ENCODE data around the gene FAM111A.

FAM111A gene

GRCh38 chr11:59144096-59144495 lies 1.4 kb downstream of the FAM111A start:
- DNase-seq = no peak

- peak; percentile 43 to 62 for DNase-seq
Measured at GRCh38 chr11:59144579-59145345, 2.1 kb downstream of the FAM111A start.

DNA sequence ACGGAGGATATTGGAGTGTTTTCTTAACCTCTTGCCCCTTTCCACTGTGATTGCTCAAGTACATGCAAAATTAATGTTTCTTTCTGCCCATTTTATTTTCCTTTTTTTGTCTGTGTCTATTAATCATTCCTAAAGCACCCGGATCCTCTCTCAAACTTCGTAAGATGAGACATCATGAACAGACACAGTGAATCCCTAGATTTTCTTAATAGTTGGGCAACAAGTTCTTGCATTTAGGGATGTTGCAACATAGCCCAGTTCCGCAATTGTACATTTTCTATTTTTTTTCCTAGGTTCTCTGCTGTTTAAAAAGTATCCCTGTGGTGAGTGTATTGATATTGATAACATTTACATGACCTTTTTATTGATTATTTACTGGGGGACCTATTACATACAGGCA lies 2.9 kb downstream of the FAM111A start:
- no peak for DNase-seq

DNA sequence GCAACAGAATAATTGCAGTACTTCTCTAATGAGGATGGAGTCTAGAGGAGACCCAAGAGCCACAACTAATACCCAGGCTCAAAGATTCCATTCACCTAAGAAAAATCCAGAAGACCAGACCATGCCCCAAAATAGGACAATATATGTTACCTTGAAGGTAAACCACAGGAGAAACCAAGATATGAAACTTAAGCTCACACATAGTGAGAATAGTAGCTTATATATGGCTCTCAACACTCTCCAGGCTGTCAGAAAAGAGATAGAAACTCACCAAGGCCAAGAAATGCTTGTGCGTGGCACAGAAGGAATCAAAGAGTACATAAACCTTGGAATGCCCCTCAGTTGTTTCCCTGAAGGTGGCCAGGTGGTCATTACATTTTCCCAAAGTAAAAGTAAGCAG lies 9.1 kb downstream of the FAM111A start:
- no peak for DNase-seq

DNA sequence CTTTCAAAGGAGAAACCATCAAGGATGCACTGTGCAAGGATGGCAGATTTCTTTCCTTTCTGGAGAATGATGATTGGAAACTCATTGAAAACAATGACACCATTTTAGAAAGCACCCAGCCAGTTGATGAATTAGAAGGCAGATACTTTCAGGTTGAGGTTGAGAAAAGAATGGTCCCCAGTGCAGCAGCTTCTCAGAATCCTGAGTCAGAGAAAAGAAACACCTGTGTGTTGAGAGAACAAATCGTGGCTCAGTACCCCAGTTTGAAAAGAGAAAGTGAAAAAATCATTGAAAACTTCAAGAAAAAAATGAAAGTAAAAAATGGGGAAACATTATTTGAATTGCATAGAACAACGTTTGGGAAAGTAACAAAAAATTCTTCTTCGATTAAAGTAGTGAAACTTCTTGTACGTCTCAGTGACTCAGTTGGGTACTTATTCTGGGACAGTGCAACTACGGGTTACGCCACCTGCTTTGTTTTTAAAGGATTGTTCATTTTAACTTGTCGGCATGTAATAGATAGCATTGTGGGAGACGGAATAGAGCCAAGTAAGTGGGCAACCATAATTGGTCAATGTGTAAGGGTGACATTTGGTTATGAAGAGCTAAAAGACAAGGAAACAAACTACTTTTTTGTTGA lies 9.8 kb downstream of the FAM111A start:
- DNase-seq = no peak

DNA sequence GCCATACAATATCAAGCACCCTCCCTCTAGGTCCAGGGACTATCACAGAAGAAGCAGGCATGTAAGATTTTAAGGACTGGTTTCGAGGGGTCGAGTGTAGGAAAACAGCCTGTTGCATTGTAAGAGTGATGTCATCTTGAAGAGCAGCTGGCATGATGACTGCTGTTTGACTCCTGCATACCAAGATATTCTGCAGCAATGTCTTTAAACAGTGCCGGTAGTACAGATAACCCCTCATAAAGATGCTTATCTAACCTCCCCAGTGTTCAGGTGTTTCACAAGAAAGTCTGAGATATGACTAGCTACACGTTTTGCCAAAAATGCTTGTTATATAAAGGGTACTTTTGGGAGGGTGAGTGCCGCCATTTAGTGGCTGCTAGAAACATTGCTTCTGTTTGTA lies 12.0 kb downstream of the FAM111A start:
- DNase-seq = no peak

DNA sequence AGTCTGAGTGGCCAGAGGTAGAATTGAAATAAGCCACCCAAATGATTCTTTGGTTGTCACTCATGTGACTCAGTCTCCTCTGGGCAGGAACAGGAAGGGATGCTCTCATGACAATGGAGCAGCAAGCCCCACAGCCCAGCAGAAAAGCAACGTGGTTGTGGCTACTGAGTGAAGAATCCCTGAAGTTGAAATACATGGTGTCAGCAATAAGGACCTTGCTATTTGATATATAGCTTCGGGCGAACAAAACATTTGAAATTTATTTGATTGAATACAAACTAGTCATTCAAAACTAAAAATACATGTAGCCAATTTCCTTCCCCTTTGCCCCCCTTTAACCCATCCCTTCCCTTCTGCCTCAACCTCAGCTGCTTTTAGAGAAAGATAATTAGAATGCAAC lies 14.8 kb downstream of the FAM111A start:
- DNase-seq = no peak

DNA sequence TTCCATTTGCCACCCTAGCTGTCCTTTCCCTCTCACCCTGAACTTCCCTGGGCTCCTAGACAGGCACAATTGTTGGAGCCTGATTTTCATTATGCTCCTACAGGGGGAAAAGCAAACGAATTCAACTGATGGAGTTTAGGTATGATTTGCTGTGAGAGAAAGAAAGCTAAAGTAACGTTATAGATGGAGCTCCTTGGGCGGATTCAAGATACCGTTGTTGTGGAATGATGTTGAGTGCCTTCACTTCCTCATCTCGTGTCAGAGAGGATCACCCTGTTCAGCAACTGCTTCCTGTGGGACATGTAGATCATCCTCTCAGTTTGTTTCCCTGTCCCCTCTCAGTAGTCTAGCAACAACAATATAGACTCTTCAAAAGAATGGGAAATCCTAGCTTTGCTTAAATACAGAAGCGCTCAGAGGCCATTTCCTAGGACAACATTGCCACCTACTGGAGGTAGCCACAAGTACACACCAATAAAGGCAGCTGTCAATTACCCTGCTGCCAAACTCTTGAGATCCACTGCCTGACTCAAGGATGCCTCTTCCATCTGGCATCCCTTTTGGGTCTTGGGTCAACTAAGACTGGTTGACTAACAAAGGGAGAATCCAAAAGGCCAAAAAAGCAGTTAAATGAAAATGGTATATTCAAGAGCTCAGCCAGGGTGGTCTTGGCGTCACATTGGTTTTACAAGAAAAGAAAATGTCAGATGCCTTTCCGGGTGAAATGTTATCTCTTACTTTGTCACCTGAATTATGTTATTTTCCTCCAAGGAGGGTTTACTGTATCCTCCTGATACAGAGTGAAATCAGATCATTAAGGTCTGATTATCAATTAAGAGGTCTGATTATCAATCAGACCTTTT lies 15.8 kb downstream of the FAM111A start:
- DNase-seq = peak; percentile 34 to 51

- no peak for DNase-seq
Measured at GRCh38 chr11:59164028-59164427, 21.4 kb downstream of the FAM111A start.

GRCh38 chr11:59171508-59172322 lies 29.1 kb downstream of the FAM111A start, which contains the start of gene DTX4:
Gene DTX4 (plus strand): TSS chr11:59172132. CDS start chr11:59172596, 464 bp downstream.
- peak; percentile 82 to 88 for DNase-seq

DNA sequence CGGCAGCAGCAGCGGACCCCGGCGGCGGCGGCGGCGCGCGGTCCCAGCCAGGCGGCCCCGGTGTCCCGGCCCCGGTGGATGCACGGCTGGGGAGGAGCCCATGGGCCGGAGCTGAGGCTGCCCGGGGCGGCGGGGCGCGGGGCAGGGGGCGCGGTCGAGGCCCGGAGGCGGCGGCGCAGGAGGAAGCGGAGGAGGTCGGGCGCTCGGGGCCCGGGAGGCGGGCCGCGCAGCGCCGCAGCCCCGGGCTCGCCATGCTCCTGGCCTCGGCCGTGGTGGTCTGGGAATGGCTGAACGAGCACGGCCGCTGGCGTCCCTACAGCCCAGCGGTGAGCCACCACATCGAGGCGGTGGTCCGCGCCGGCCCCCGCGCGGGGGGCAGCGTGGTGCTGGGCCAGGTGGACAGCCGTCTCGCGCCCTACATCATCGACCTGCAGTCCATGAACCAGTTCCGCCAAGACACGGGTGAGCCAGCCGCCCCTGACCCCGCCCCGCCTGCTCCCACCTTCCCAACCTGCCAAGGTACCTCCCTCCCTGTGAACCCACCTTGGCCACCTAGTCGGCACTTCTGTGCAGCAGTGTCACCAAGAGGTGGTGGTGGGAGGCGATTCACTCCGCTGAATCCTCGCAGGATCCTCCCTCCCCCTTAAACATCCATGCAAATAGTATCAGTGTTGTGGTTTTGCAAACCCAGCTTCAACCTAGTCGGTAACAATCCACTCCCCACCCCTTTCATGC lies 29.9 kb downstream of the FAM111A start:
- DNase-seq = peak; percentile 12 to 22

- DNase-seq = no peak
Measured at GRCh38 chr11:59173080-59173963, 30.7 kb downstream of the FAM111A start.

- DNase-seq = no peak
Measured at GRCh38 chr11:59173964-59174663, 31.5 kb downstream of the FAM111A start.

DNA sequence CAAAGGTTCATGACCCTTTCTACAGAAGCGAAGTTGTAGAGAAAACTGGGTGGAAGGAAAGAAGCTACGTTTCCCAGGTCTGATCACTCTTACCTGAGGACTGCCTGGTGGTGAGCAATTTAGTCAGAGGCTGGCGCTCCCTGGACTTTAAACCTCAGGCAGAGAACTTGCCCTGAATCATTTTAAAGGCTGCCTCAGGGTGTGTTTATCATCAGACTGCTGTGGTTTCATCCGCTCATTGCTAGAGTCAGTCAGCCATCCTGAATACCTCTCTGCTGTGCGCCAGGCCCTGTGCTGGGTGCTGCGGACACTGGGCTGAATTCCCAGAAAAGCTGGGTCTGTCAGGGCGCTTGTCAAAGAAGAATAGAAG lies 32.0 kb downstream of the FAM111A start:
- no peak for DNase-seq

GRCh38 chr11:59175091-59175501 lies 32.4 kb downstream of the FAM111A start:
- no peak for DNase-seq

DNA sequence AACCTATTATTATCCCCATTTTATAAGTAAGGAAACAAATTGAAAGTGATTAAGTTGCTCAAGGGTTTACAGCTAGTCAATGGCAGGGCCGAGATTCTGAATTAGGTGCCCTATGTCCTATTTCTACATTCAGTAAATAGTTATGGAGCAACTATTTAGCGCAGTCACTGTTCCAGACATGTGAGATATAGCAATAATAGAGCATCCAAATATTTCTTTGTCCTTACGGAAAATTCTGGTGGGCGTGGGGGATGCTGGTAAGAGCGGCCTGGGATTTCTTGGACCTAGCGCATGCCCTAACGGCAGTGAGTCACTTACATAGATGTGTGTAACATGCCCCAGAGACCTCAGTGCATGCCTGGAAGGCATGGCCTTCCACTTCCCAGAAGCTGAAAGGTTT lies 33.7 kb downstream of the FAM111A start:
- DNase-seq = no peak

DNA sequence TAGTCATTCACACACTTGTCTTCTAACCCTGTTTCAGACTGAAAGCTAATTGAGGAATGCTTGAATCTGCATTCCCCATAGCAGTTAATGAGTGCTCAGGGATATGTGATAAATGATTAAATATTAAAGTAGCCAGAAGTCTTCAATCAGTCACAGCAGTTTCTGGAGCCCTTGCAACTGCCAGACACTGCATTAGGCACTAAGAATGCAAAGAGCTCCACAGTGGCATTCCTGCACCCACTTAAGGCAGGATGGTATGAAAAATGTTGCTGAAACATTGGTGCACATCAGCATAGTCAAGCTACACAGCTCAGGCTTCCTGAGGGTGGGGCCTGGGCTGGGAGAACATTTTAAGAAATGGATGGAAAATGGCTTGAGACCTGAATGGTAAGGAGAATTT lies 35.7 kb downstream of the FAM111A start:
- no peak for DNase-seq

GRCh38 chr11:59179121-59179520 lies 36.5 kb downstream of the FAM111A start:
- DNase-seq = no peak

DNA sequence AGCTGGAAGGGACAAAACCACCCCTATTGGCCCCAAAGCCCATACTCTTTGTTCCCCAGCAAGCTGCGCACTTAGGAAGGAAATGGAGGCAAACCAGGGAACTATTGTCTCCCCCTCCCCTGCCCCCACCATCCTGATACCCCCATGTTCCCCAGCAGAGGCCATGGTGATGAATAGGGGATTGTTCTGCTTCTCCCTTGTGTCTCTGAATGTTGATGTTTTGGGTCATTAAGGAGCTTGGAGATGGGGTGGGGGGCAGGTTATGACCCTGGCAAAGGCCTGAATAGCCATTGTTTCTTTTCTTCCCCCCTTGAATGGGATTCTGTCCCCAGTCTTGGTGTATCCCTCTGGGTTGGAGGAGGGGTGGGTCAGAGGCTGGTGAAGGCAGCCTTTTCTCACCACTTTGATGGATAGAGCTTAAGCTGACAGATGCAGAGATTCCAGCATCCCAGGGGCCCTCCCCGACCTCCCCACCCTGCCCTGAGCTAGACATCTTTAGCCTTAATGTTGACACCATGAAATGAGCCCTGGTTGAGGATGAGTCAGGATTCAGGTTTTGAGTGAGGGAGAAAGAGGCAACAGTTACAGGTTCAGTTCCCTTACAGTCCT lies 37.6 kb downstream of the FAM111A start:
- DNase-seq = no peak

DNA sequence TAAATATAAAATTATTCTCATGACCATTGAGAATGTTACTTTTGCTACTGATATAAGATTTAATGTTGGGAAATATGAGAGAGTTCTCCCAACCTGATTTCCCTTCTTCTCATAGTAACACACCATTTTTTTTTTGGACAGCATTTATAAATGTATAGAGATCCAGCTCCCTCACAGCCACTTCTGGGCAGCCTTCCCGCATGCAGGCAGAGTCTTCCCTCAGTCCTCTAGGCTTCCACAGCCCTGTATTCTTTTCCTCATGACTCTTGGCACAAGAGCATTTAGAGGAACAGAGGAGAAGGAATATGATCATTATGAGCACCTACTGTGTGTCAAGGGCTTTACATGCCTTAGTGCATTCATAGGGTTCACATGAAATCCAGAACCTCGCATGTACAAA lies 38.3 kb downstream of the FAM111A start:
- no peak for DNase-seq

Measured in stimulated activated CD4-positive, alpha-beta T cell treated with anti-CD3 and anti-CD28 coated beads, Interleukin-4, amount 100 ng/mL, for 4 hours (primary cell).